22Rv1 (cell line): ENCODE results near the gene AGAP1.

ENCODE experiments used
- ZFX ChIP-seq: fragments of 450-650 bp; IDR thresholded peaks from 2 replicates; pipeline ENCODE4 v1.6.1; 2017; ENCODE audit warnings: antibody characterized with exemption, borderline replicate concordance
- TF ChIP-seq, protein P1 (sequence below): fragments of 450-650 bp; IDR thresholded peaks from 2 replicates; pipeline ENCODE4 v1.5.1; 2017; ENCODE audit warnings: mild to moderate bottlenecking

DNA sequence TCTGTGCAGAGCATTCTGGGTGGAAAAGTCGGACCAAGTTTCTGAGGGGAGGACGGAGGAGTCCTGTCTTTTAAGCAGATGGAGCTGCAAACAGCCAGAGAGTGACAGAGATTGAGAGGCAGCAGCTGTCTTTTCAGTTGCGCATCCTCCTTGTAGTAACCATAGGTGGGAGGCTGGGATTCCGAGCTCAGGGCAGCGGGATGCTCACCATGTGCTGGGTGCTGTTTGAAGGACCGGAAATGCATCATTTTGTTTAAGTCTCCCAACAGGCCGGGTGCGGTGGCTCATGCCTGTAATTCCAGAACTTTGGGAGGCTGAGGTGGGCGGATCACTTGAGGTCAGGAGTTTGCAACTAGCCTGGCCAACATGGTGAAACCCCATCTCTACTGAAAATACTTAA lies 93.4 kb downstream of the AGAP1 start:
- TF ChIP-seq, protein P1, sequence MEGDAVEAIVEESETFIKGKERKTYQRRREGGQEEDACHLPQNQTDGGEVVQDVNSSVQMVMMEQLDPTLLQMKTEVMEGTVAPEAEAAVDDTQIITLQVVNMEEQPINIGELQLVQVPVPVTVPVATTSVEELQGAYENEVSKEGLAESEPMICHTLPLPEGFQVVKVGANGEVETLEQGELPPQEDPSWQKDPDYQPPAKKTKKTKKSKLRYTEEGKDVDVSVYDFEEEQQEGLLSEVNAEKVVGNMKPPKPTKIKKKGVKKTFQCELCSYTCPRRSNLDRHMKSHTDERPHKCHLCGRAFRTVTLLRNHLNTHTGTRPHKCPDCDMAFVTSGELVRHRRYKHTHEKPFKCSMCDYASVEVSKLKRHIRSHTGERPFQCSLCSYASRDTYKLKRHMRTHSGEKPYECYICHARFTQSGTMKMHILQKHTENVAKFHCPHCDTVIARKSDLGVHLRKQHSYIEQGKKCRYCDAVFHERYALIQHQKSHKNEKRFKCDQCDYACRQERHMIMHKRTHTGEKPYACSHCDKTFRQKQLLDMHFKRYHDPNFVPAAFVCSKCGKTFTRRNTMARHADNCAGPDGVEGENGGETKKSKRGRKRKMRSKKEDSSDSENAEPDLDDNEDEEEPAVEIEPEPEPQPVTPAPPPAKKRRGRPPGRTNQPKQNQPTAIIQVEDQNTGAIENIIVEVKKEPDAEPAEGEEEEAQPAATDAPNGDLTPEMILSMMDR, result no peak
- TF ChIP-seq ZFX, result no peak
